K562 (cell line): ENCODE measurements around the gene FAM222A. TPM values are rescaled to one million over a fixed set of nuclear protein-coding genes. Genes with fewer than 3 reads are reported as not detected.

Experiments used
- CBX5 ChIP-seq: IDR thresholded peaks from 2 replicates; pipeline ENCODE4 v1.6.1; 2014; ENCODE audit warnings: low read depth, borderline replicate concordance
- CBX8 ChIP-seq: fragments of 200-600 bp; sonication (generic); IDR thresholded peaks from 2 replicates; pipeline ENCODE4 v1.6.1; 2012; ENCODE audit warnings: borderline replicate concordance, mixed run types, low read depth, mild to moderate bottlenecking, moderate library complexity, mixed read lengths, low read length, control low read depth, inconsistent platforms; ENCODE audit not compliant: poor library complexity, severe bottlenecking; ENCODE audit errors: extremely low read depth
- FOXJ3 ChIP-seq: sonication (generic); formaldehyde crosslinking; IDR thresholded peaks from 2 replicates; pipeline ENCODE4 v1.4.0; 2020; ENCODE audit warnings: mild to moderate bottlenecking, missing genetic modification reagents
- GATAD2B ChIP-seq: fragments of 450-650 bp; IDR thresholded peaks from 2 replicates; pipeline ENCODE4 v1.6.1; 2017; ENCODE audit warnings: mild to moderate bottlenecking, borderline replicate concordance
- GTF3C2 ChIP-seq: IDR thresholded peaks from 3 replicates; pipeline ENCODE4 v1.6.1; 2011; ENCODE audit warnings: borderline replicate concordance, mild to moderate bottlenecking, moderate library complexity; ENCODE audit not compliant: insufficient read length; ENCODE audit errors: extremely low read depth
- JUN ChIP-seq, 2 experiments: sonication (generic) in 1 of 2; formaldehyde crosslinking in 1 of 2; IDR thresholded peaks; 2 replicates each; pipeline versions ENCODE4 v1.6.1 to v1.8.0; 2012 to 2022; ENCODE audit warnings: borderline replicate concordance in 2 of 2, mild to moderate bottlenecking in 2 of 2, improper control_type of control experiment in 1 of 2, low read depth in 1 of 2, low read length in 1 of 2, missing genetic modification reagents in 1 of 2
- MTA3 ChIP-seq: fragments of 450-650 bp; formaldehyde crosslinking; IDR thresholded peaks from 2 replicates; pipeline ENCODE4 v1.6.1; 2017; ENCODE audit warnings: mild to moderate bottlenecking, borderline replicate concordance
- RBM22 ChIP-seq: fragments of 200-400 bp; formaldehyde crosslinking; IDR thresholded peaks from 2 replicates; pipeline ENCODE4 v1.6.1; 2018; ENCODE audit warnings: low read length, low read depth; ENCODE audit not compliant: poor library complexity, severe bottlenecking
- ZFP1 ChIP-seq: fragments of 450-650 bp; formaldehyde crosslinking; IDR thresholded peaks from 2 replicates; pipeline ENCODE4 v1.4.0; 2020; ENCODE audit warnings: mild to moderate bottlenecking, mixed read lengths
- ZNF263 ChIP-seq: sonication (generic); formaldehyde crosslinking; IDR thresholded peaks from 2 replicates; pipeline ENCODE4 v1.8.0; 2022; ENCODE audit warnings: mild to moderate bottlenecking, missing genetic modification reagents, borderline replicate concordance
- ZNF707 ChIP-seq: fragments of 250-450 bp; sonication (Bioruptor Pico); conservative IDR thresholded peaks from 2 replicates; pipeline ENCODE4 v1.8.0; 2022; ENCODE audit warnings: inconsistent platforms, mild to moderate bottlenecking, moderate library complexity
- polyA plus RNA-seq, 8 experiments: library from polyadenylated mRNA; depleted of rRNA in 4 of 8; stranded (reverse) in 5 of 8; unstranded in 3 of 8; fragments of >200 nt; fragmentation: Nextera tagmentation in 2 of 8; fragmentation: Illumina TruSeq in 1 of 8; extraction: Ambion mirVana in 2 of 8; extraction: Trizol in 1 of 8; gene quantifications; 2 replicates each; pipeline versions ENCODE4 v1.2.1 to v1.2.3, GENCODE V29; 2011 to 2014; ENCODE audit warnings: inconsistent platforms in 1 of 8, missing spikeins in 1 of 8
- total RNA-seq, 7 experiments: library from RNA; depleted of rRNA in 6 of 7; stranded (reverse); fragments of >200 nt in 6 of 7; fragmentation: Illumina TruSeq in 2 of 7; extraction: Trizol in 2 of 7; gene quantifications; 2 replicates each; pipeline versions ENCODE4 v1.2.1 to v1.2.3, GENCODE V29; 2011 to 2021; ENCODE audit warnings: low replicate concordance in 1 of 7
- TF ChIP-seq, protein P1 (sequence below): sonication (generic); formaldehyde crosslinking; IDR thresholded peaks from 2 replicates; pipeline ENCODE4 v1.8.0; 2022; ENCODE audit warnings: mild to moderate bottlenecking, missing genetic modification reagents, borderline replicate concordance
- TF ChIP-seq, protein P2 (sequence below), 2 experiments: IDR thresholded peaks; 2 replicates each; pipeline ENCODE4 v1.6.1; 2012; ENCODE audit warnings: improper control_type of control experiment in 2 of 2, low read depth in 2 of 2, low read length in 2 of 2, borderline replicate concordance in 1 of 2
- TF ChIP-seq, protein P3 (sequence below): sonication (generic); formaldehyde crosslinking; IDR thresholded peaks from 2 replicates; pipeline ENCODE4 v1.8.0; 2022; ENCODE audit warnings: mild to moderate bottlenecking, missing genetic modification reagents

The FAM222A gene
- total and polyA plus RNA-seq, 9 of the 15 experiments (the other 6 are each of a cell fraction or from before 2014, with no cell fraction given), result 0.03 to 0.36 (median 0.12) TPM; not detected in 1

- TF ChIP-seq, protein P1, sequence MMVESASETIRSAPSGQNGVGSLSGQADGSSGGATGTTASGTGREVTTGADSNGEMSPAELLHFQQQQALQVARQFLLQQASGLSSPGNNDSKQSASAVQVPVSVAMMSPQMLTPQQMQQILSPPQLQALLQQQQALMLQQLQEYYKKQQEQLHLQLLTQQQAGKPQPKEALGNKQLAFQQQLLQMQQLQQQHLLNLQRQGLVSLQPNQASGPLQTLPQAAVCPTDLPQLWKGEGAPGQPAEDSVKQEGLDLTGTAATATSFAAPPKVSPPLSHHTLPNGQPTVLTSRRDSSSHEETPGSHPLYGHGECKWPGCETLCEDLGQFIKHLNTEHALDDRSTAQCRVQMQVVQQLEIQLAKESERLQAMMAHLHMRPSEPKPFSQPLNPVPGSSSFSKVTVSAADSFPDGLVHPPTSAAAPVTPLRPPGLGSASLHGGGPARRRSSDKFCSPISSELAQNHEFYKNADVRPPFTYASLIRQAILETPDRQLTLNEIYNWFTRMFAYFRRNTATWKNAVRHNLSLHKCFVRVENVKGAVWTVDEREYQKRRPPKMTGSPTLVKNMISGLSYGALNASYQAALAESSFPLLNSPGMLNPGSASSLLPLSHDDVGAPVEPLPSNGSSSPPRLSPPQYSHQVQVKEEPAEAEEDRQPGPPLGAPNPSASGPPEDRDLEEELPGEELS (CRISPR knock-in tag), result no peak
- TF ChIP-seq, protein P2, sequence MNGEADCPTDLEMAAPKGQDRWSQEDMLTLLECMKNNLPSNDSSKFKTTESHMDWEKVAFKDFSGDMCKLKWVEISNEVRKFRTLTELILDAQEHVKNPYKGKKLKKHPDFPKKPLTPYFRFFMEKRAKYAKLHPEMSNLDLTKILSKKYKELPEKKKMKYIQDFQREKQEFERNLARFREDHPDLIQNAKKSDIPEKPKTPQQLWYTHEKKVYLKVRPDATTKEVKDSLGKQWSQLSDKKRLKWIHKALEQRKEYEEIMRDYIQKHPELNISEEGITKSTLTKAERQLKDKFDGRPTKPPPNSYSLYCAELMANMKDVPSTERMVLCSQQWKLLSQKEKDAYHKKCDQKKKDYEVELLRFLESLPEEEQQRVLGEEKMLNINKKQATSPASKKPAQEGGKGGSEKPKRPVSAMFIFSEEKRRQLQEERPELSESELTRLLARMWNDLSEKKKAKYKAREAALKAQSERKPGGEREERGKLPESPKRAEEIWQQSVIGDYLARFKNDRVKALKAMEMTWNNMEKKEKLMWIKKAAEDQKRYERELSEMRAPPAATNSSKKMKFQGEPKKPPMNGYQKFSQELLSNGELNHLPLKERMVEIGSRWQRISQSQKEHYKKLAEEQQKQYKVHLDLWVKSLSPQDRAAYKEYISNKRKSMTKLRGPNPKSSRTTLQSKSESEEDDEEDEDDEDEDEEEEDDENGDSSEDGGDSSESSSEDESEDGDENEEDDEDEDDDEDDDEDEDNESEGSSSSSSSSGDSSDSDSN (IDR thresholded peaks at IDR 0.05; ENCODE audit: borderline replicate concordance in 1 of 2, low read depth in 2 of 2, low read length in 2 of 2), result no peak
- no peak for TF ChIP-seq JUN (IDR thresholded peaks at IDR 0.05; ENCODE audit: borderline replicate concordance, low read depth, low read length)
- TF ChIP-seq JUN (CRISPR knock-in tag; IDR thresholded peaks at IDR 0.05; ENCODE audit: borderline replicate concordance), result no peak
- no peak for TF ChIP-seq RBM22
- TF ChIP-seq, protein P3, sequence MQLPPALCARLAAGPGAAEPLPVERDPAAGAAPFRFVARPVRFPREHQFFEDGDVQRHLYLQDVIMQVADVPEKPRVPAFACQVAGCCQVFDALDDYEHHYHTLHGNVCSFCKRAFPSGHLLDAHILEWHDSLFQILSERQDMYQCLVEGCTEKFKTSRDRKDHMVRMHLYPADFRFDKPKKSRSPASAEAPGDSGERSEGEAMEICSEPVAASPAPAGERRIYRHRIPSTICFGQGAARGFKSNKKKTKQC, result 0 out of 2 replicates have a peak, but pooled peaks have one; percentile 61
- TF ChIP-seq GATAD2B, result no peak
- TF ChIP-seq GTF3C2, result no peak
- 0 out of 2 replicates have a peak, but pooled peaks have one; percentile 32 for TF ChIP-seq ZNF263 (CRISPR knock-in tag)
- TF ChIP-seq ZFP1 (CRISPR knock-in tag), result no peak
- TF ChIP-seq CBX5, result no peak
- TF ChIP-seq CBX8, result no peak
- no peak for TF ChIP-seq ZNF707 (CRISPR knock-in tag)
- TF ChIP-seq MTA3, result no peak
- TF ChIP-seq FOXJ3 (CRISPR knock-in tag), result no peak
These were observed 23.0 kb downstream of the FAM222A start (continued) for GRCh38 chr12:109736552-109737108.
